NCI-H1105 treated with DMSO at 0.1 percent for 48 hours (cell line): ENCODE results near the gene GPR17.

Experiments used
- DNase-seq: peaks from one replicate; lab custom pipeline; 2025; lab: John Stamatoyannopoulos, UW

GPR17 gene

GRCh38 chr2:127614731-127615130 is 31.2 kb upstream of the GPR17 start:
- DNase-seq, result no peak

GRCh38 chr2:127615511-127616166 is 30.3 kb upstream of the GPR17 start:
- DNase-seq, result no peak

DNA sequence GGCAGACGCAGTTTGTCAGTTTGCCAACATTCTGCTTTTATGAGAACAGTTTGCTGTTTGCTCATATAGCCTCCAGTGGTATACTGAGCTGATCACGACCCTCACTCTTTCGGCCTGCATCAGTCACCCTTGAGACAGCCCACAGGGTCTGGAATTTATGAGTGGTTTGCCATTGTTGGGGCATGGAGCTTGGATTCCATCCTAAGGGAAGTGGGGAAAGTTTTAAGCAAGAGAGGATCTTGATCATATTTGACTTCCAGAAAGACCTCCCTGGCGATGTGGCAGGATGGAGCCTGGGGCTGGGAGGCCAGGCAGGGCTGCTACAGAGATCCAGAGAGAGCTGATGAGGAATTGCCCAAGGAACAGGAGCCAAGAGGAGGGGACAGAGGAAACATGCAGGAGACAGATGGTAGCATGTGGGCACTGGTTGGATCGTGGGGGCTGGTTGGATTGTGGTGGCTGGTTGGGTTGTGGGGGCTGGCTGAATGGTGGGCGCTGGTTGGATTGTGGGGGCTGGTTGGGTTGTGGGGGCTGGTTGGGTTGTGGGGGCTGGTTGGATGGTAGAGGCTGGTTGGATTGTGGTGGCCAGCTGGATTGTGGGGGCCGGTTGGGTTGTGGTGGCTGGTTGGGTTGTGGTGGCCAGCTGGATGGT is 27.3 kb upstream of the GPR17 start:
- DNase-seq, result no peak

DNA sequence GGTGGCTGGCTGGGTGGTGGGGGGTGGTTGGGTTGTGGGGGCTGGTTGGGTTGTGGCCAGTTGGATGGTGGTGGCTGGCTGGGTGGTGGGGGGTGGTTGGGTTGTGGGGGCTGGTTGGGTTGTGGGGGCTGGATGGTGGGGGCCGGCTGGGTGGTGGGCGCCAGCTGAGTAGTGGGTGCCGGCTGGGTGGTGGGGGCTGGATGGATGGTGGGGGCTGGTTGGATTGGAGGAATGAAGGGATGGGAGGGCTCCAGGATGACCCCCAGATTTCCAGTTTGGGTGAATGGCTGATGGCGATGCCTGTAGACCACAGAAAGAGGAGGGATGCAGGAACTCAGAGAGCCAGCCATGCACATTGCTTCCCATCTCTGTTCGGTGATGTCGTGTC is 26.8 kb upstream of the GPR17 start:
- DNase-seq, result no peak

GRCh38 chr2:127619877-127620705 is 25.9 kb upstream of the GPR17 start:
- DNase-seq, result no peak

- no peak for DNase-seq
Measured at GRCh38 chr2:127620866-127621265, 25.1 kb upstream of the GPR17 start.

DNA sequence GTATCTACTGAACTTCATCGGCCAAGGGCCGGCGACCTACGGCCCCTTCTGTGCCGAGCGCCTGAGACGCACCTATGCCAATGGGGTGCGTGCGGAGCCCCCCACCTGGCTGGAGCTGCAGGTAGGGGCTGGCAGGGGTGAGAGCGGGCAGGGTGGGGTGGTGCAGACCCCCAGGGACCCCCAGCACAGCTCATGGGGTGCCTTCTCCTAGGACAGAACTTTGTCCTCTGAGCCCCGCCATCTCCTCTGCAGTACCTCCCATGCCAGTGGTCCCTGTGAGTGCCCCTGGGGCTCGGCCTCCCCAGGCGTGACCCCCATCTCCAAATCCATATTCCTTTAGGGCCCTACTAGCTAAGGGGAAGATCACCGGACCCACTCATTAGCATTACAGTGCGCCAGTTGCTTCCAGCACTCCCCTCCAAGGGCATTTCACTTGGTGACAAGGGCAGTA is 23.9 kb upstream of the GPR17 start:
- no peak for DNase-seq

- DNase-seq, result no peak
Measured at GRCh38 chr2:127622561-127623387, 23.2 kb upstream of the GPR17 start.

GRCh38 chr2:127623388-127624319 is 22.3 kb upstream of the GPR17 start:
- no peak for DNase-seq

DNA sequence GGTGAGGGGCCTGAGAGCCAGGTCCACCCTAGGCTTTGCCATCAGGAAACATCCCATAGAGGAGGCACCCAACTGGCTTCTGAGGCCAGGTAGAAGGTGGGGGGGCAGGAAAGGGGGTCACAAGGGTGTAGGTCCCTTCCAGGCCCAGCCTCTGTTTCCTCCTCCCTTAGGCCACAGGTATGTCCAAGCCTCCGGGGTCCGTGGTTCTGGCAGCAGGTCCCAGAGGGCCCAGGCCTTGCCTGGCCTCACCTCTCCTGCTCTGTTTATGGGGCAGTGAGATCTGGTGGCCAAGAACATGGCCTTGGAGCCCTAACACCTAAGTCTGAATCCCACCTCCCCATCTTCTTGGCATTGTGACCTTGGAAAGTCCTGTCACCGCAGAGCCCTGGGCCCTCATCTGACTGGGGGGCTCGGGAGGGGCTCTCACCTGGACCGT is 21.6 kb upstream of the GPR17 start:
- DNase-seq, result no peak

DNA sequence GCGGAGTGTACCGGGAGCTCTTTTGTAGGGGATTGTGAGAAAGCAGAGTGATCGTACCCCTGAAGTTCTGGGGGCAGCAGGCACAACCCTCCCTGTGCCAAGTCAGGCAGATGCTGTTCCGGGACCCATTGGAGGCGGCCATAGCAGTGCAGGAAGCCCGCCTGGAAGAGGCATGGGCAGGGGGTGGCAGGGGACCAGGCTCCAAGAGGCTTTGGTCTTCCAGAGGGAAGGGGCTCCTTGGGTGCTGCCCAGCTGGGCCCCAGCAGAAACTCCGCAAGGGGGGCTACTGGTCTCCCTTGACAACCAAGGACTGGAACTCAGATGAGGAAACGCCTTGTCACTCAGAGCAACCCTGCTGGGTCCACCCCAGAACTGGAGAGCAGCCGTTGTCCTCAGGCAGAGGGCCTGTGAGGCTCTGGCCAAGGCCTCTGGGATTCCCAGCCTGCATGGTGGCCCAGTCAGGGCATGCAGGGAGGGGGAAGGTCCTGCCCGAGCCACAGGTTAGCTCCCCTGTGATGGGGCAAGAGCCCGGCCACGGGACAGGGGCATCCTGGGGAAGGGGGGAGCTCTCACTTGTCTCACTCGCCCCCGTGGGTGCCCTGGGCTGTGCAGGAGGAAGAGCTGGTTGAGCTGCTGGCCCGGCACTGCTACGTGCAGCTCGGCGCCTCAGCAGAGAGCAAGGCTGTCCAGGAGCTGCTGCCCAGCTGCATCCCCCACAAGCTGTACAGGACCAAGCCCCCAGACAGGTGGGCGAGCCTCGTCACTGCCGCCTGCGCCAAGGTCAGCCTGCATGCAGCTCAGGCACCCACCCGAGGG is 21.0 kb upstream of the GPR17 start:
- DNase-seq, result no peak

DNA sequence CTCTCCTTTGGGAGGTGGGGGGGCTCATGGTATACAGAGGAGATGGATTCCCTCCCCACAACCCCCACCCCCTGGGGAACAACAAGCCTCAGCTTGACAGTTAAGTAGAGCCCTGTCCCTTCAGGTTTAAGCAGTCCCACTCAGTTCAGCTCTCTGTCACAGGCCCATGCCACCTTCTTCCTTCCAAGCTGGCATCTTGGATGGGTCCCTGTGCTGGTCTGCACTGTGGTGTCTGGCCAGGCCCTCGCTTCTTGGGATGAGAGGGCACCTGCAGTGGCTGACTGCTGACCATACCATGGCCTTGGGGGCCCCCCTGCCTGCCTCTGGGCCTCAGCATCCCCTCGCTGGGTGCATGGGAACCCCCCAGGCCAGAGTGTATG is 20.4 kb upstream of the GPR17 start:
- DNase-seq, result no peak

GRCh38 chr2:127626175-127626574 is 19.8 kb upstream of the GPR17 start:
- no peak for DNase-seq

DNA sequence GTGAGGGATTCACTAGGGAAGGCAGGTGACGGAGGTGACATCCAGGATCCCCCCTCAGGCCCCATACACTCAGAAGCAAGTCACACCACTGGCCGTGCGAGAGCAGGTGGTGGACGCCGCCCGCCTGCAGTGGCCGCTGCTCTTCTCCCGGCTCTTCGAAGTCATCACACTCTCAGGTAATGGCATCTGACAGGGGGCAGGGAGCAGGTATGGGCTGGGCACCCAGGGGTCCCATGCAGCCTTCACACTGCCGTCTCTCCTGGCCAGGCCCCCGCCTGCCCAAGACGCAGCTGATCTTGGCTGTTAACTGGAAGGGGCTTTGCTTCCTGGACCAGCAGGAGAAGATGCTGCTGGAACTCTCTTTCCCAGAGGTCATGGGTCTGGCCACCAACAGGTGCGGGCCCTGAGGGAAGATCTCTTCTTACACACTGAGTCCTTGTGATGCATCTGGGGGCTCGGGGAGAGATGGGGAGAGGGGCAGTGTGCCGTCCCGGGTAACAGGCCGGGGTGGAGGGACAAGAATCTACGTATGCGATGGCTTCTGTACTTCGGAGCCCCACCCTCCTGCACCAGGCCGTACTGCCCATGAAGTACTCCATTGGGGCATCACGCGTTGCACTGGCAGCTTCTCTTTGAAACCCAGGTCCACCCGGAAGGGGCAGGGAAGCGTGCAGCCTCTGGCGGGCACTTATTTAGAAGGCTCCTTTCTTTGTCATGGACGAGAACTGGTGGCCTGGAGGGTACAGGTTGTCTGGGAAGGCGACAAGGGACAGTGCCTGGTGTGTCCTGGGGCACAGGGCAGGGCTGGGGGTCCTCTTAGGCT is 18.8 kb upstream of the GPR17 start:
- DNase-seq, result no peak

DNA sequence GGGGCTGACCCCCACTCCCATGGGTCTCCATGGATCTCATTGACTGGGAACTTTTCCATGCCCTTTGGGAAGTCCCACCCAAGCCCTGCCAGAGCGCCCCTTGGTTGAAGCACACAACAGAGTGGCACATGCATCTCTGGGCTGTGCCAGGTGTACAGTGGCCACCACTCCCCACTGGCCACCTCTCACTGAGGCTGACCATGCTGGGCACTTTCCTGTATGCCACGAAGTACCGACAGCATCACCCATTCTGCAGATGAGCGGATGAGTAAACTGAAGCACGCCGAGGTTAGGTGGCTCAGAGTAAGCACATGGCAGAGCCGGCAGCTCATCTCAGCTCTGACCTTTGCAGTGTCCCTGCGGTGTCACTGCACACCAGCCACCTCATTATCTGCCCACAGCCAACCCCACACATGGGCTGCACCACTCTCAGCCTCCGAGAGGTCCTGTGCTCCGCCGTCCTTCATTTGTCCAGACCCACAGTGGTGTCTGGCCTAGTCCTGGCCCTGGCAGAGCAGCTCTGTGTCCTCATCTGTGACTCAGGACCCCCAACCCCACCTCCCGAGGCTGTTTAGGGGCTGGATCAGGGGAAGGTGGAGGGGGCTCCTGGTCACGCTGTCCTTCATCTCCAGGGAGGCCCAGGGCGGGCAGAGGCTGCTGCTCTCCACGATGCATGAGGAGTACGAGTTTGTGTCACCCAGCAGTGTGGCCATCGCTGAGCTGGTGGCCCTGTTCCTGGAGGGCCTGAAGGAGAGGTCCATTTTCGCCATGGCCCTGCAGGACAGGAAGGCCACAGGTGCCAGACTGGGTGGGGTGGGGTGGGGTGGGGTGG is 18.0 kb upstream of the GPR17 start:
- DNase-seq, result no peak

- DNase-seq, result no peak
Measured at GRCh38 chr2:127628767-127629614, 17.0 kb upstream of the GPR17 start.

GRCh38 chr2:127629637-127630036 is 16.3 kb upstream of the GPR17 start:
- DNase-seq, result no peak
